GM12801 (cell line): ENCODE data around the gene SAT1.

Experiments
- CTCF ChIP-seq: IDR thresholded peaks from one replicate; pipeline ENCODE4 v1.5.1; 2011; ENCODE audit warnings: control low read depth; ENCODE audit not compliant: insufficient read length; ENCODE audit errors: extremely low read depth

SAT1 gene

DNA sequence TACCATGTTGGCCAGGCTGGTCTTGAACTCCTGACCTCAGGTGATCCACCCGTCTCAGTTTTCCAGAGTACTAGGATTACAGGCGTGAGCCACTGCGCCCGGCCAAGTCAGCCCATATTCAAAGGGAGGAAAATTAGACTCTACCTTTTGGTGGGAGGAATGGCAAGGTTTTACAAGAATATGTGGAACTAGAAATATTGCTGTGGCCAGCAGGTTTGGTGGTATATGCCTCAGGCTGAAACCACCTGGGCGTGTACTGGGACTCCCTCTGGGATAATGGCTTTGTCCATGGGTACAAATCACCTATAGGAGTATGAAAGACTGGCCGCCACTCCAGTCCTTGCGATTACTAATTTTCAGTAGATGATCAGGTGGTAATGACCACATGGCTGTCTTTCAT lies 32.4 kb downstream of the SAT1 start:
- TF ChIP-seq CTCF = no peak

DNA sequence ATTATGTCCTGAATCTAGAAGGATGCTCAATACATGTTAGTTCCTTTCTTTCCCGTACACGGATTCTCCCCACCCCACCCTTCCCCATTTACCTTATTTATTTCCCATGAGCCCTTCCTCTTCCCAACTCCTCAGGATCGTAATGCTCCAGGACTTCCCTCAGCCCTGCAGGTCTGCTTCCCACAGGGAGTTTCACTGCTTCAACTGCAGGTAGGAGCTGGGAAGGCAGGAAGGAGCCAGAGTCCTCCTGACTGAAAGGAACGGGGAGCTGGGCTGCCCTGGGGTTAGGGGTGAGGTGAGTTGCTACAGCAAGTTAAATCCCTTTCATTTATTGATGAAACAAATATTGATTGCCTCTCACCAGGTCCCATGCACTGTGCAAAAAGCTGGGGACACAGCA lies 33.2 kb downstream of the SAT1 start:
- no peak for TF ChIP-seq CTCF

GRCh38 chrX:23817979-23818336 lies 35.0 kb downstream of the SAT1 start:
- TF ChIP-seq CTCF = no peak

DNA sequence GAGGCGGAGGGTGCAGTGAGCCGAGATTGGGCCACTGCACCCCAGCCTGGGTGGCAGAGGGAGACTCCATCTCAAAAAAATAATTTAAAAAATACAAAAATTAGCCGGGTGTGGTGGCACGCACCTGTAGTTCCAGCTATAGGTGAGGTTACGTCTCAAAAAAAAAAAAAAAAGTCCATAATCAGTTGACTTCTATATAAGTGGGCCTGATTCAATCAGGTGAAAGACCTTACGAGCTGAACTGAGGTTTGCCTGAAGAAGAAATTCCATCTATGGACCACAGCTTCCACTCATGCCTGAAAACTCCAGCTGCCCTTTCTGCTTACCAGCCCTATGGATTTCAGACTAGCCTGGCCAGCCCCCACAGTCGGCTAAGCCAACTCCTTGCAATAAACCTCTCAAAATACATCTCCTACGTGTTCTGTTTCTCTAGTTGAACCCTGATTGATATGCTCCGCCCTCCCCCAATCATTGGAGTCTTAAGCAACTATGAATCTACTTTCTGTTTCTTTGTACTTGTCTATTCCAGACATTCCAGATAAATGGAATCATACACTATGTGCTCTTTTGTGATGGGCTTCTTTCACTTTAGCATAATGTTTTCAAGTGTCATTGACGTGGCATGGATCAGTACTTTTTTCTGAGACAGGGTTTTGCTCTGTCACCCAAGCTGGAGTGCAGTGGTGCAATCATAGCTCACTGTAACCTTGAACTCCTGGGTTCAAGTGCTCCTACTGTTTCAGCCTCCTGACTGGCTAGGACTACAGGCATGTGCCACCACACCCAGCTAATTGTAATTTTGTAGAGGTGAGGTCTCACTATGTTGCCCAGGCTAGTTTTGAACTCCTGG lies 36.6 kb downstream of the SAT1 start:
- TF ChIP-seq CTCF = no peak

- no peak for TF ChIP-seq CTCF
Observed at GRCh38 chrX:23820235-23820782, 37.3 kb downstream of the SAT1 start.

GRCh38 chrX:23821847-23822246 lies 38.9 kb downstream of the SAT1 start:
- no peak for TF ChIP-seq CTCF

DNA sequence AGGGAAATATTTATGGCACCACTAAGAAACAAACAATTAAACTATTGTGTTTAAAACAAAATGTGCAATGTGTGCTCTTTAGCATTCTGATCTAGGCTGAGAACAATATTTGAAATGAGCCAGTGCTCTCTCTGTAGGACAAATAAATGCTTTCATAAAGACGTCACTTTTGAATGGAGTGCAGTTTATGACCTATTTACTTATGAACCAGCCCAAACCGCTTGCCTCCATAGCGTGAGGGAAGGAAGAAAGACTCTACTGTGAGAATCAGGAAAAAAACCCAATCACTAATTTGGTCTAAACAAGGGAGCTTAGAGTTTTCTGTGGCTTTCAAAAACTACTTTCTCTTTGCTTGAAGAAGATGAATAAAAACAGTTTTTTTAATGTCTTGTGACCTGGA lies 39.4 kb downstream of the SAT1 start:
- no peak for TF ChIP-seq CTCF
